Stimulated activated CD4-positive, alpha-beta T cell treated with anti-CD3 and anti-CD28 coated beads, Interleukin-12 subunit alpha, Interleukin-12 subunit beta, amount 100 ng/mL, for 48 hours (primary cell): ENCODE measurements around the gene CTBP2.

Source experiments
- DNase-seq, 3 donors: peaks; one replicate each; pipeline ENCODE4 v3.0.0-alpha.2; 2020; ENCODE audit warnings: low read depth in 2 of 3, low spot score in 1 of 3

Gene CTBP2

DNA sequence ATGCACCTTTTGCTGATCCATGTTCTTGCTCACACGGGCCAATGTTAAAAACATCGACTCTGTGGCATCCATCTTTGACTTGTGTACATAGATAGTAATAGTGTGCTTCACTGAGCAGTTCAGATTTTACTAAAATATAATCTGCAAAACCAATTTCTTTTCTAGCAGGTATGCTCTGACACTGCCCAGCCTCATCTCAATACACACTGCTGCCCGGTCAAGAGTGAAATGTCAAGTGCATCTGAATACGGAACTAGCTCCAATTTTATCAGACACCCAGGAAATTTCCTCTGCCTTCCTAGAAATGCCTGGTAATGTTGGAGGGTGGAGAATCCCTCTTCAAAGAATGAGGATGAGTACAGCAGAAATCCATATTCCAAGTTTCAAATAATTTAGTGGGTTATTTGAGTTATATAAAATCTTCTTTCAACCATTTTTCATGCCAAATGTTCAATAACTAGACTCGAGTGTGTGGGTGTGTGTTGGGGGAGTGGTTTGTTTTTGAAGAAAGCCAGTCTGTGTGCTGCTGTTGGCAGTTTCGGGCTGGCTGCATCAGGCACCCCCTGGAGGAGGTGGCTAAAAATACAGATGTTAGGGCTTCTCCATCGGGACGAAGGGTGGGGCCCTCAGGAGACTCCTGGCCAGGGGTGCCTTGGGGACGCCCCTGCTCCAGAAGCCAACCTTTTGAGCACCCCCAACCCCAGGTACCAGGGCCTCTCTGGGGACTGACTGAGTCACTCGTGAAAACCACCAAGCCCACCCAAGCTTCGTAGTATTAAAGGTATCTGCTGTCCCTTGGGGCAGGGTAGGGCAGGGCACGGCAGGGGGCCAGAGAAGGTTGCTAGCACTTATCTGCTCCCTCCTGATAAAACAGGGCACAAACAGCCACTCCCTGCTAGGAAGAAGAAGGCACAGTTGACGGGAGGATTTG is 15.4 kb downstream of the CTBP2 start:
- no peak for DNase-seq

DNA sequence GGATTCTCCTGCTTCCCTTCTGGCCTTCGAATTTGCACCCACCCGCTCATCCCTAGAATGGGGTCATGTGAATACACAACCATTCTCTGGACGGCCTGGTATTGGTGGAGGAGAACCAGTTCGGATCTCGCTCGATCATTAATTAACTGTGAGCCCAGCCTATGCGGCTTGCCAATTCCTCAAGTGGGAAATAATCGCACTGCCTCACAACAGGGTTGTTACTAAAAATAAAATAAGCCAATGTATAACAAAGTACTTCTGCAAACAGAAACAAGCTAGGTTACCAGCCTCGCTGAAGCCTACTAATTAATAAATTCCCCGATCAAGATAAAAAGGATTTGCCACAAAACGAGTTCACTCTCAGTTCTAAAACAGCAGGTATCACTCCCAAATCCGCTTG is 16.2 kb downstream of the CTBP2 start:
- DNase-seq = no peak

DNA sequence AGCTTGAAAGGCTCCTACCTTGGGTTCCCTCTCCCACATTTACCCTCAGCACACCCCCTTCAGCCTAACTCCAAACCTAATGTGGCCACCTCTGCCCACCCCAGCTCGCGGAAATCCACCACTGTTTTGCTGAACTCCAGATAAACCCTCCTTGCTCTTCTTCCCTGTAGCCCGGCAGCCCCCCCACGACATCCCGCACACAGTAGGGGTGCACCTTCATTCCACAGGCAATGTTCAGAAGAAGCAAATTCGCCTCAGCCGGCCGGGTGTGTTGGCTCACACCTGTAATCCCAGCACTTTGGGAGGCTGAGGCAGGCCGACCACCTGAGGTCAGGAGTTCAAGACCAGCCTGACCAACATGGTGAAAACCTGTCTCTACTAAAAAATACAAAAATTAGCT is 17.4 kb downstream of the CTBP2 start:
- no peak for DNase-seq

DNA sequence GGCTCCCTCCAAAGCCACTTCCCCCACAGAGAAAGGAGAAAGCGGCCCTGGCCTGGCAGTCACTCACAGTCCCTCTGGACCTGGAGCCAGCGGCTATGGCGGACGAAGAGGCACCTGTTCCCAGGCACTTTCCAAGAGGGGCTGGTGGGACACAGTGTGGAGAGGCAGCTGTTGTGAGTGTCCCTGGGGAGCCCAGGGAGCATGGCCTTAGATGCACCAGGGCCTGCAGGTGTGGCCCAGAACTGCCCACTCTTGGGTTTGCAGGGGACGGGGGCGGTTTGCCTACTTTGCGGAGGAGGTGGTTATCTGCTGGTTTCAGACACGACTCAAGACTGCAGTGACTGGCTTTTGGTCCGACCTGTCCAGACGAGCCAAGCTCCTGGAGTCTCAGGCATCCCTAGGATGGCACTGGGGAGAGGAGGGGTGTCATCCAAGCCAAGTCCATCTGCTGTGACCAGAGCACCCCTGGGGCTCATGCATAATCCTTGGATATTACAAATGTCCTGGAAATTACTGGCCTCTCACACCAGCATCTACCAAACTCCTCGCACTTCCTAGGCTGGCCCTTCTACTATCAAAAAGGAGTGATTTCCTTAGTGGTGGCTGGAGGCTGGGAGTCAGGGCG is 18.4 kb downstream of the CTBP2 start:
- no peak for DNase-seq

DNA sequence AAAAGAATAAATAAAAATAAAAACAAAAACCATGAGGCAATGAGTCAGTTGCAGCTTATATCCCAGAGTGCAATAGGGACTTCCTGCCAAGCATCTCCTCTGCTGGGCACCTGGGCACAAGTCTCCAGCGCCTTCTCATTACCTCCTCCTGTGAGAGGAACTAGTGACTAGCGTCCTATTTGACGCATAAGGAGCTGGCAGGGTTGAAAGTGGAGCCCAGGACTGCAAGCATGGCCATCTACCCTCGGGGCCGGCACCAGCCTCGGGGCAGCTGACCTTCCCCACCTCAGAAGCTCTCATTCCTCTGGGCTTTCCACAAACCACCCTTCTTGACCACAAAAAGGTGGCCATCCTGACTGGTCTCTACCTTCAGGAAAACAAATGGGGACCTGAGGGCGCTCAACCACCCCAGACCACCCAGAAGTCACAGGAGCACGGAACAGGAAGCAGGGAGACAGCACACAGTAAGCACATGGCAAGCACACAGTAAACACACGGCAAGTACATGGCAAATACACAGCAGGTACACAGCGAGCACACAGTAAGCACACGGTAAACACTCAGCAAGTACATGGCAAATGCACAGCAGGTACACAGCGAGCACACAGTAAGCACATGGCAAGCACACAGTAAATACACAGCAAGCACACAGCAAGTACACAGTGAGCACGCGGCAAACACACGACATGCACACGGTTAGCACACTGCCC is 19.1 kb downstream of the CTBP2 start:
- no peak for DNase-seq

DNA sequence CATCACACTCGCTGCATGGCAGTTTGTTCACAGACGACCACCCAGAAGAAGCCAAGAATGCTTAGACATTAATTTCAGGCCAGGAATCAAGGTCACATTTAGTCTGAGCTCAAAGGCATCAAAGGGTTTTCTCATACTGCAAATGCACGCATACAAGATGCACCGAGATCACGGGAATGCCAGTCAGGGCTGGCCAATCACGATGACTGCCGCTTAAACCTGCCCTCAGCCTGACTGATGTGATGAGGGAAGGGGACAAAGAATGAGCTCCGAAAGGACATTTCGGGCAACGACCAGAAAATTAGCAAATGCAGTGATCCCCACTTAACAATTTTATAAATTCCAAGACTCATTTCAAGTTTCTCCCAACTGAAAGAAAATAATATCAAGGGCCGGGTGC is 20.2 kb downstream of the CTBP2 start:
- DNase-seq = no peak

DNA sequence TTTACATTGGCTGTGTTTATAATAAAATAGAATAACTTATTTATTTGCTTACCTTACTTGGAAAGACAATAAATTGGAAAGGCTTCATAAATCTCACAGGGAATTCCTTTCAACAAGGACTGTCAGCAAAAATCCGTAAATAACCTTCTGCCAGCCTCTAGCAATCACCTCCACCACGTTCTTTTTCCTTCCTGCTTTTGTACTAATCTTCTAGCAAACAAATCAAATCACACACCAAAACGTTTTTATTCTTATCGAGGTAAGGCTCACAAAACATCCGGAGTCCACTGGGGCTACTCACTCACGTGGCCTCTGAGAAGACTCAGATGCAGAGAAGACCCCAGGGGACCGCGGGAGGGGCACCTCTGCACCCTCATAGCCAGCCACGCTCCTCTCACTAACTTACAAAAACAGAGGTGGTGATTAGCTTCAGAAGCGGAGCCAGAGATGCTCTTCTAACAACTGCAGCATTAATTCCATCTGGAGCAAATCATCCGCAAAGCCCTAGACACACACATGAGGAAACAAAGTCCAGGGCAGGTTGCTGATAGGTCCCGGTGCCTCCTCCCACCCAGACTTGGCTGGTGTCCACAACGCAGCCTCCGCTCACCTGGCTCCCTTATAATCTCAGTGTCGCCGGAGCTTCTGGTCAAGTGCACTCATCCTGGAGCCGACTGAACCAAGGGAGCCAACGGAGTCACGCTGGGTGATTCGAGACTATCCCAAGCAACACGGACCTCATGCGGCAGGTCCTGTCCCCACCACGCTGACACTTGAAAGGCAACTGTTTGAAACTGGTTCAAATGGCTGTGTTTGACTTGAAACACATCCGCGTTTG is 22.5 kb downstream of the CTBP2 start:
- no peak for DNase-seq

DNA sequence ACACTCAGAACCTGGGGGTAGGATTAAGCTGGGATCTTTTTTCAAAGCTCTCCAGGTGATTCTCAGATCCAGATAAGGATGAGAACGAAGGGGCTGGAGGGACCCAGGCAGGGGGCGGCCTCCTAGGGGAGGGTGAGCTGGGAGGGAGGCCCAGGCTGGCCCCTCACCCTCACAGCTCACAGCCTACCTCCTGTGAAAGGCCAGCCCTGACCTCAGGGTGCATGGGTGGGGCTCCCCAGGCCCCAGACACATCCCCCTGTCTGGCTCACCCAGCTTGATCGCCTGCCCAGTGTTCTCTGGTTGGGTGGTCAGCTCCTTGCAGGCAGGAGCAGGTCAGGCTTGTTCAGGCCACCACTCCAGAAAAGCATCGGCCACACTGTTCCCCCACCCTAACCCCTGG is 24.3 kb downstream of the CTBP2 start:
- no peak for DNase-seq

DNA sequence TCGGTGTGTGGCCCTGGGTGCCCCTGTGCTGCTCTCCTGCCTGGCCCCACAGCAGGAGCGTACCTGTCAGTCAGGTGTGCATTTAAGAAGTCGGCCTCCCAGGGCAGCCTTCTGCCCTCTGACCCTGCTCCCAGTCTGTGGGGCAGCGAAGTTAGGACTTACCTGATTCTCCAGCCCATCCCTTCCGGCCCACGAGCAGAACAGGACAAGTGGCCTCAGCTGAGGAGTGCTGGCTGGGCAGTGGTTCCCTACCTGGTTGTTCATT is 24.7 kb downstream of the CTBP2 start:
- no peak for DNase-seq

DNA sequence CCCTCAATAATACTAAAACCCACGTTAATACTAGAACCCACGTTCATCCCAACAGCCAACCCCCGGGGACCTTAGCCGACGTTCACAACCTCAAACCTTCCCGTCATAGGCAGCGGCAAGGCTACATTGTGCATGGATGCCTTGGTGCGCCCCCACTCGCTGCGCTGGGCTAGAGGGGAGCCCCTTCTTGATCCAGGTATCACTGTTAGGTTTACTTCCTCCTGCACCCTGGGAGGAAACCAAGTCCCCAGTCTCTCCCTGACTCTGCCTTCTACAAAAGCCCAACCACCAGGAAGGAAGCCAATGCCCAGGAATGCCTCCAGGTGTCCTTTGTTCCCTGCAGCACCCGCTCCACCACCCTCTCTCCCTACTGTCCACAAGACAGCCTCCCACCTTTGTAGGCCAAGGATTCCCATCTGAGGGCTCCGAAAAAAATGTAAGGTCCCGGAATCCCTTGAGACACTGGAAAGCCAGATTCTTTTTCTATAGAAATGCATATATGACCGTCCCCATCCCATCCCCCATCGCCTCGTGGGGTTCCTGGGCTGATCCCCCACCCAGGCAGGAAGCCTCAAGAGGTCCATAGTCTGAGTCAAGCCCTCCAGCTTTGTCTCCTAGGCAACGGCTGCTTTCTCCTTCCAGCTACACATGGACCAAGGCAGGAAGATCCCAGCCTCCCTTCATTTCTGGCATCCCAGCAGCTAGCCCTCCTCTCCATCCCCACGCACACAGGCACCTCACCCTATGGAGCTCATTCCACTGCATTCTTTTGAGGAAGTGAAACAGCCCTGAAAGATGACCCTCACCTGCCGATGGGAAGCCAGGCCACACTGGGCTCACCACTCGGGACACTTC is 25.2 kb downstream of the CTBP2 start:
- no peak for DNase-seq

DNA sequence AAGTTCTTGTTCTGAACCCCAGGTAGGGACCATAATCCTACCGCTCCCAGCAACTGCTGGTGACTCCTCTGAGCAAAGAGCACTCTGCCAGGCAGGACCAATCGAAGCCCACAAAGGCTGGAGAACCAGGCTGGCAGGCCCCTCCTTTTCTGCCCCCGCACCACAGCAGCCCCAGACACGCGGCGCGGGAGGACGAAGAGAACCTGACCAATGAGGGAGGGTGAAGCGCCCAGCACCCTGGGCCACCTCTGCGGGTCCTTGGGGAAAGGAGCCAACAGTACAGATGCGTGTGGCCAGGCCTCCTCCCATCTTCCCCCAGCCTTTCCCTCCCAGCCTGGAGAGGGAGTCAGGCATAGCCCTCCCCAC is 25.9 kb downstream of the CTBP2 start:
- no peak for DNase-seq

DNA sequence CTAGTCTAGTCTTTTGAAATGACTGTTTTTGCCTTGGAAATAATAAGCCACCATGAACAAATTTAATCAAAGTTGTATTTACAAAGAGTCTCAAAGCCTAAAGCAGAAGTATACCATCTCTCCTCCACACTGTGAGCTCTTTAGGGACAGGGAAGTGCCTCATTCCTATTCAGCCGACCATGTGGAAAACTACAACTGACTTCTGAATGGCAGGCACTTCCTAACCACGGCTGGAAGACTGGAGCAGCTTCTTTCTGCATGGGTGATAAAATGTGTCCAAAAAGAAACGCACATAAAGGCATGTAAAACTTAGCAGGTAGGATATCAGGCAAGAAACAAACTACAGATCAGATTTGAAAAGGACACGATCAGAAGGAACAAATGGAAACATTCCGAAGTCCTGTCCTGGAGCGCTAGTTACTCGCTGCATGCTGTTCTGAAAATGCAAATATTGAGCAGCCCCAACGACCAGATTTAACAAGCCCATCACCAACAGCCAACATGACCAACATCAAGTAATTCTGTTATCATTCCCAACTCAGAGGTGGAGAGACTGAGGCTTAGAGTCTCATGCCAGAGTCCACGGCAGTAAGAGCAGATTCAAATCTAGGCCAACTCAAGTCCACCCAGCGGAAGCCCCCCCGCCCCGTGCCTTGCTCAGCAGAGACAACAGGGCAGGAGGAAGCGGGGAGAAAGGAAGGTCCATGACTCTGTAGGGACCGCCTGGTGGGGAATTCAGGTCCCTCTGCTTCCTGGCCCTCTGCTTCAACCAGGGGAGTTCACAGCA is 26.5 kb downstream of the CTBP2 start:
- DNase-seq = no peak

DNA sequence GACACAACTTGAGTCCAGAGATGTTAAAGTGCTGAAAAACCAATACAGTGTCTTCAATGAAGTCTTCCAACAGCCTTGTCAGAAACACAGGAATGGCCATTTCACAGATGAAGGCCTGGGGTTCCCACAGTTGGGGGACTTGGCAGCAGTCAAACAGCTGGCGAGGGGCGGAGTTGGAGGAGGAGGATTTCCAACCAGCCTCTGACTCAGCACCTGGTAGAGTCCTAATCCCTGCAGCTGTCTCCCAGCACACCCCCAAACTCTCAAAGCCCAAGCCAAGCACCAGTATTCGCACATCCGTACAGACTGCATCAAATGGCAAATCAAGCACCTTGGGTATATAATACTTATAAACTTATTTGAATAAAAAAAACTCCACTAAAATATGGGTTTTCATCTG is 28.0 kb downstream of the CTBP2 start:
- DNase-seq = no peak

DNA sequence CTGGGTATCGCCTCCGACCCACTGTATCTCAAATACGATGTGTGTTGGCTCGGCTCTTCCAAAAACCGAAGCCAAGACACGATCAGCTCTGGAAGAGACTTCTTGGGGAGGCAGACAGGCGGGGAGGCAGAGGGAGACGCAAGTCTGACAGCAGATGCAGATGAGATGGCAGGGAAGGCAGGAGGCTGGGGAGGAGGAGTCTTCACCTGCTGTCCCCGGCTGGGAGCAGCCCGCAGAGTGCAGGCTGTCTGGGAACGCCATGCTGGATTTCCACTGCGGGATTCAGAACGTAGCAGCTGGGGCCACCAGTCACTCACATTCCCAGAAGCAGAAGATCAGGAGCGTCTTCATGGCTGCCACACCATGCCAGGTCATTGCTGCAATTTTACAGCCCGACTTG is 29.4 kb downstream of the CTBP2 start:
- DNase-seq = no peak

DNA sequence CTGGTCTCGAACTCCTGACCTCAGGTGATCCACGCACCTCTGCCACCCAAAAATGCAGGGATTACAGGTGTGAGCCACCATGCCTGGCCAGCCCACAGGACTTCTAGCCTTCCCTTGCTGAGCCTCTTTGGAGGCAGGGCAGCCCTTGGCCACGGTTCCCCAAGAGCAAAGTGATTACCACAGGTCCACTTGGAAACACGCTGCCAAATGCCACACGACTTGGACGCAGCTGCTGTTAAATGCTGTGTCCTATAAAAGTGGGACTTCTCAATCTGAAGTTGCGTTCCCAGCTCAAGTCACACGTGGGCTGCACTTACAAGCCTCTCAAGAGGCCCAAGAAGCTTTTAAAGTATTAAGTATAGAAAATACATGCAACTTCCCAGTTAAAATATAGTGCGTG is 30.1 kb downstream of the CTBP2 start:
- no peak for DNase-seq

DNA sequence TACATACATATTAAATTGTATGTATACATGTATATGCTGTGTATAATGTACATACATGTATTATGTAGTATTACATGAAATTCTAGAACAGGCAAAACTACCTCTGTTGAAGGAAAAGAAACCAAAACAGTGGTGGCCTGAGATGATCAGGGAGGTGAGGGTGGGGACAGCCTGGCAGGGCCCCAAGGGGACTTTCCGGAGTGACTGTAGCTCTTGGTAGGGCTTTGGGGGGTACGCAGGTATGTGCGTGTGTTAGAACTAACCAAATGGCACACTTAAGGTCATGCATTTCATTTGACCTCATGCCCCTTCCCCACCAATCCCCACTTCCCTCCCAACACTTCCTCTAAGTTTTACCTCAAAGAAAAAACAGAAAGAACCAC is 31.3 kb downstream of the CTBP2 start:
- no peak for DNase-seq

DNA sequence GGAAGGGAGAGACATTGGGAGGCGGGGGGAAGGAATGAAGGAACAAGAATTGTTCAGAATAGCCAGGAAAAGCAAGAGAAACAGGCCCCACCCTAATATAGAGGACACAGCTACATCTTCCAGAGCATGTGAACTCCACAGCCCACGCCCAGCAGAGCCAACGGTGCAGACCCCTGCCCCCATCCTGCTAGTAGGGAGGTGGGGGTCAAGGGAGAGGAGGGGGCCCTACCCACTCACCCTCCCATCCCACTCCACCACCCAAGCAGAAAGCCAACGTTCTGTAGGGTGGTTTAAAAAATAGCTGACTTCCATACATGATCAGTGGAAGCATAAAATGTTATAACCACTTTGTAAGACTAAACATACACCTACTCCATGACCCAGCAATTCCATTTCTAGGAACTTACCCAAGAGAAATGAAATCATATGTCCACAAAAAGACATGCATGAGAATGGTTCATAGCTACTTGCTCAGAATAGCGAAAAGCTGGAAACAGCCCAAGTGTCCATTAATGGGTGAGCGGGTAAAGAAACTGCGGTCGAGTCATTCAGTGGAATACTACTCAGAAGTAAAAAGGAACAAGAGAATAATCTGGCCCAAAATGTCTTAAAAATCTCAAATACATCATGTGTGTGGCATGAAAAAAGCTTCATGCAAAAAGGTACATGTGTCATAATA is 31.8 kb downstream of the CTBP2 start:
- no peak for DNase-seq

DNA sequence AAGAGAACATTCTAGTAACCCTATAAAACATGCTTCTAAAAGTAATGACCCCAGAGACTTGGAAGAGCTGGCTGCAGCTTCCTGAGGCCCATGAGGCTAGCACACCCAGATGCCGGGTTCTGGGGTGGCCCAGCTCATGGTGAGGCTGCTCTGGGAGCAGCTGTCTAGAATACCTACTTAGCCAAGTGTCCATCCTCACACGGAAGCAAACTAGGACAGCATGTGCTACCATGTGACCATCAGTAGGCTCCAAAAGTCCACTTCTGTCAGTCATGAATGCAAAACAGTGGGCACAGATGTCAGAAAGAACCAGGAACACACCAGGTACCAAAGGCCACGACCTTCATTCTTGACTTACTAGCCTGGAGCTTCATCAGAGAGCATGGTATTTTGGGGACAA is 32.4 kb downstream of the CTBP2 start:
- DNase-seq = no peak

DNA sequence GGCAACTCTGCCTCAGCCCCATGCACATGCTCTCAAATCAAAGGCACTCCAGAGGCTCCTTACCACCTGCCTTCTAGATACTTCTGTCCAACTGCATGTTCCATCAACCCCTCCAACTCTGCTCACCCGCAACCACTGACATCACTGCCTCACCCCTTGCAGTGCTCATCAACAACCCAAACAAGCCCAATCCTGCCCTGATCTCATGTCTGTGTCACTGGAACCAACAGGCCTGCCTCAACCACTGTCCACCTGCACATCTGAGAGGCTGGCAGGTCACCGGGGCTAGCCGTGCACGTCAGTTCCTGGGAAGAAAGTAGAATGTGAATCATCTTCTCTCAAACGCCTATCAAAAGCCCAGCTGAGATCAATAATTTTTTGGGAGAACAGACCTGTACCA is 33.3 kb downstream of the CTBP2 start:
- DNase-seq = no peak
